HepG2 (cell line): Measurements from ENCODE around the gene ING1. TPM values are rescaled to one million over a fixed set of nuclear protein-coding genes. Genes with fewer than 3 reads are reported as not detected.

Experiments
- ATAC-seq: fragments of 200-7000 bp; cut with Tn5 transposase; 3 replicates; pipeline ENCODE4 v1.9.1; 2020; ENCODE audit warnings: mild to moderate bottlenecking, moderate library complexity
- BruUV-seq: library from RNA; stranded (reverse); fragments of 400-500 nt; replicated peaks from 2 replicates; lab custom pipeline; 2021; lab: Mats Ljungman, UMichigan
- CTCF ChIA-PET: fragments of 300-600 bp; formaldehyde crosslinking; extraction: SDS; loops from one replicate; lab custom pipeline; 2021; ENCODE audit warnings: low total read pairs, inconsistent platforms, low intra/inter-chr PET ratio; lab: Yijun Ruan, JAX
- POLR2A ChIA-PET: fragments of 350-600 bp; sonication (Branson Sonifier 250); formaldehyde crosslinking; loops from one replicate; lab custom pipeline; 2020; ENCODE audit warnings: antibody characterized with exemption, inconsistent platforms; lab: Yijun Ruan, JAX
- DNase-seq: peaks from one replicate; pipeline ENCODE4 v3.0.0-alpha.2; 2015; ENCODE audit warnings: low spot score
- FAIRE-seq: peaks from 3 replicates; lab custom pipeline; 2011; peaks lifted over from hg19 to GRCh38; lab: Jason Lieb, UNC
- H2AFZ ChIP-seq: one replicate; pipeline ENCODE4 v1.6.1; 2011; ENCODE audit warnings: low read length, inconsistent platforms
- H3K27ac ChIP-seq: fragments of 300-600 bp; 3 replicates; pipeline ENCODE4 v1.8.0; 2011; ENCODE audit warnings: mixed run types, mild to moderate bottlenecking, mixed read lengths, low read length, inconsistent platforms; ENCODE audit not compliant: insufficient read depth; ENCODE audit errors: extremely low read length
- H3K27me3 ChIP-seq, 2 experiments: fragments of 200-600 bp in 1 of 2; 2 replicates in 1 of 2; 3 replicates in 1 of 2; pipeline versions ENCODE4 v1.6.0 to v1.8.0; 2011; ENCODE audit warnings: low read length in 2 of 2, mild to moderate bottlenecking in 2 of 2, moderate library complexity in 2 of 2, inconsistent platforms in 1 of 2; ENCODE audit not compliant: insufficient read depth in 2 of 2, control insufficient read depth in 1 of 2
- H3K36me3 ChIP-seq, 2 experiments: fragments of 200-600 bp in 1 of 2; replicated peaks in 1 of 2; 2 replicates in 1 of 2; 3 replicates in 1 of 2; pipeline versions ENCODE4 v1.5.1 to v1.8.0; 2011; ENCODE audit warnings: low read length in 2 of 2, inconsistent platforms in 1 of 2; ENCODE audit not compliant: insufficient read depth in 2 of 2, control insufficient read depth in 1 of 2
- H3K4me1 ChIP-seq: 2 replicates; pipeline ENCODE4 v1.5.1; 2012; ENCODE audit warnings: low read length, inconsistent platforms; ENCODE audit not compliant: insufficient read depth
- H3K4me2 ChIP-seq: 2 replicates; pipeline ENCODE4 v1.6.0; 2011; ENCODE audit warnings: low read depth, low read length, inconsistent platforms
- H3K4me3 ChIP-seq, 3 experiments: fragments of 200-600 bp in 1 of 3; sonication (generic), shearing (Covaris generic) in 1 of 3; replicated peaks in 1 of 3; 2 replicates each; pipeline ENCODE4 v1.5.1; 2011 to 2016; ENCODE audit warnings: low read length in 3 of 3, inconsistent platforms in 2 of 3, low read depth in 2 of 3, mild to moderate bottlenecking in 2 of 3, control low read depth in 1 of 3, mixed read lengths in 1 of 3; ENCODE audit not compliant: insufficient read depth in 1 of 3
- H3K79me2 ChIP-seq: one replicate; pipeline ENCODE4 v1.6.1; 2011; ENCODE audit warnings: low read length, inconsistent platforms; ENCODE audit not compliant: insufficient read depth
- H3K9ac ChIP-seq: 2 replicates; pipeline ENCODE4 v1.6.0; 2011; ENCODE audit warnings: mild to moderate bottlenecking, low read depth, low read length, inconsistent platforms; ENCODE audit not compliant: insufficient read depth
- H3K9me3 ChIP-seq: 2 replicates; pipeline ENCODE4 v1.5.1; 2012; ENCODE audit warnings: mild to moderate bottlenecking, low read length
- H4K20me1 ChIP-seq: 2 replicates; pipeline ENCODE4 v1.6.0; 2011; ENCODE audit warnings: inconsistent platforms, mild to moderate bottlenecking, low read length, moderate library complexity; ENCODE audit not compliant: insufficient read depth
- ARID5B ChIP-seq: IDR thresholded peaks from 2 replicates; pipeline ENCODE4 v1.4.0; 2020; ENCODE audit warnings: mild to moderate bottlenecking, missing genetic modification reagents
- EEA1 ChIP-seq: sonication (generic); formaldehyde crosslinking; IDR thresholded peaks from 2 replicates; pipeline ENCODE4 v1.5.1; 2020; ENCODE audit warnings: mild to moderate bottlenecking, missing genetic modification reagents, borderline replicate concordance
- HNF4G ChIP-seq, 2 experiments: sonication (generic) in 1 of 2; formaldehyde crosslinking in 1 of 2; IDR thresholded peaks; 2 replicates each; pipeline versions ENCODE4 v1.4.0 to v1.6.1; 2011 to 2020; ENCODE audit warnings: borderline replicate concordance in 2 of 2, low read depth in 2 of 2, mild to moderate bottlenecking in 2 of 2, low read length in 1 of 2, missing genetic modification reagents in 1 of 2, moderate library complexity in 1 of 2
- KDM4B ChIP-seq: sonication (generic); formaldehyde crosslinking; IDR thresholded peaks from 2 replicates; pipeline ENCODE4 v1.4.0; 2020; ENCODE audit warnings: missing genetic modification reagents
- NRL ChIP-seq: sonication (generic); formaldehyde crosslinking; IDR thresholded peaks from 2 replicates; pipeline ENCODE4 v1.5.0; 2020; ENCODE audit warnings: missing genetic modification reagents, mild to moderate bottlenecking, moderate library complexity, borderline replicate concordance
- RCOR2 ChIP-seq: IDR thresholded peaks from 2 replicates; pipeline ENCODE4 v1.6.1; 2016; ENCODE audit warnings: missing biosample characterization, missing genetic modification reagents
- RNF219 ChIP-seq: sonication (generic); formaldehyde crosslinking; IDR thresholded peaks from 2 replicates; pipeline ENCODE4 v1.5.0; 2020; ENCODE audit warnings: mild to moderate bottlenecking, missing genetic modification reagents
- SAP130 ChIP-seq: IDR thresholded peaks from 2 replicates; pipeline ENCODE4 v1.6.1; 2016; ENCODE audit warnings: low read depth
- STAT5B ChIP-seq: sonication (generic); formaldehyde crosslinking; IDR thresholded peaks from 2 replicates; pipeline ENCODE4 v1.4.0; 2020; ENCODE audit warnings: missing genetic modification reagents
- STAT6 ChIP-seq: sonication (generic); formaldehyde crosslinking; IDR thresholded peaks from 2 replicates; pipeline ENCODE4 v1.4.0; 2020; ENCODE audit warnings: missing genetic modification reagents, mild to moderate bottlenecking, borderline replicate concordance
- ZNF292 ChIP-seq: sonication (generic); formaldehyde crosslinking; IDR thresholded peaks from 2 replicates; pipeline ENCODE4 v1.8.1; 2022; ENCODE audit warnings: mild to moderate bottlenecking, low read depth, missing genetic modification reagents, borderline replicate concordance
- ZNF558 ChIP-seq: sonication (generic); formaldehyde crosslinking; IDR thresholded peaks from 2 replicates; pipeline ENCODE4 v1.9.0; 2022; ENCODE audit warnings: mild to moderate bottlenecking, missing genetic modification reagents, borderline replicate concordance
- ZNF740 ChIP-seq: sonication (generic); formaldehyde crosslinking; IDR thresholded peaks from 2 replicates; pipeline ENCODE4 v1.4.0; 2020; ENCODE audit warnings: missing genetic modification reagents
- WGBS: methylation state at CpG from one replicate; pipeline ENCODE4 v1.1.6; 2017; ENCODE audit warnings: low lambda C conversion rate; 5-methylcytosine and 5-hydroxymethylcytosine counted together
- in situ Hi-C: cut with HindIII; loops from 2 replicates; pipeline ENCODE4 v1.10.0; 2017; ENCODE audit warnings: low pct_unique_long_range_greater_than_20kb; ENCODE audit not compliant: extremely low pct_ligation_motif_present
- intact Hi-C: fragments of 100-400 bp; cut with micrococcal nuclease; formaldehyde crosslinking; loops from one replicate; pipeline ENCODE4 v1.10.0; 2022; ENCODE audit not compliant: unreplicated experiment
- polyA plus RNA-seq, 8 experiments: library from polyadenylated mRNA; depleted of rRNA in 3 of 8; stranded (reverse) in 7 of 8; unstranded in 1 of 8; fragments of >200 nt; fragmentation: Illumina TruSeq in 4 of 8; extraction: Trizol in 4 of 8; gene quantifications; 2 replicates each; pipeline versions ENCODE4 v1.2.1 to v1.2.3, GENCODE V29; 2011 to 2016; ENCODE audit warnings: low read depth in 4 of 8, missing spikeins in 1 of 8, mixed read lengths in 1 of 8; ENCODE audit not compliant: insufficient read depth in 1 of 8
- total RNA-seq, 5 experiments: library from RNA; depleted of rRNA; stranded (reverse); fragments of >200 nt; fragmentation: Illumina TruSeq; extraction: Trizol; gene quantifications; 2 replicates each; pipeline ENCODE4 v1.2.3, GENCODE V29; 2016; ENCODE audit warnings: low read depth in 1 of 5

The ING1 gene
- total and polyA plus RNA-seq, 2 of the 13 experiments (the other 11 are each of a cell fraction or from before 2014, with no cell fraction given) = 8.1 to 16.1 TPM

- no peak for TF ChIP-seq STAT6 (CRISPR knock-in tag)
- TF ChIP-seq, all 625 proteins: peak for 0
Measured at GRCh38 chr13:110731072-110731471, 17.6 kb downstream of the ING1 start (continued).

GRCh38 chr13:110734561-110734960 lies 21.1 kb downstream of the ING1 start:
- peaks cover 19% of the 10 kb centered on the region for H3K4me1 ChIP-seq
- H4K20me1 ChIP-seq = no peaks in the 10 kb centered on the region
- no peak overlapping the region for H3K27ac ChIP-seq
- no peak overlapping the region for H2AFZ ChIP-seq
- WGBS = 30% methylated on average over 5 of the region's 5 CpGs
- no peak overlapping the region for H3K4me3 ChIP-seq
- in situ Hi-C loops (no loop called here), intact Hi-C loops (no loop called here)
- DNase-seq (peak; percentile 44), FAIRE-seq (no peak), ATAC-seq (peak; percentile 41; the same call in 1 of the 3 replicates)
- H3K36me3 ChIP-seq = no peaks in the 10 kb centered on the region
- H3K27me3 ChIP-seq = no peaks in the 10 kb centered on the region
- CTCF ChIA-PET = no interaction called here
- no peaks in the 10 kb centered on the region for H3K79me2 ChIP-seq
- H3K9me3 ChIP-seq = peaks cover 10% of the 10 kb centered on the region; the same call in 1 of the 2 replicates
- no peak overlapping the region for H3K9ac ChIP-seq
- no TSS peak for BruUV-seq
- POLR2A ChIA-PET = no interaction called here
- no peak overlapping the region; the same call in 1 of the 2 replicates for H3K4me2 ChIP-seq
- TF ChIP-seq ARID5B (CRISPR knock-in tag) = peak; percentile 24; the same call in 1 of the 2 replicates
- TF ChIP-seq ZNF740 (CRISPR knock-in tag) = no peak
- no peak for TF ChIP-seq RNF219
- no peak for TF ChIP-seq STAT5B (CRISPR knock-in tag)
- no peak for TF ChIP-seq SAP130 (CRISPR knock-in tag)
- no peak for TF ChIP-seq KDM4B (CRISPR knock-in tag)
- TF ChIP-seq ZNF292 = no peak
- peak; percentile 45; the same call in 1 of the 2 replicates for TF ChIP-seq RCOR2 (CRISPR knock-in tag)
- no peak for TF ChIP-seq NRL (CRISPR knock-in tag)
- 0 out of 2 replicates have a peak, but pooled peaks have one; percentile 9 for TF ChIP-seq HNF4G (IDR thresholded peaks at IDR 0.05; ENCODE audit: borderline replicate concordance, low read depth, low read length)
- no peak for TF ChIP-seq HNF4G (CRISPR knock-in tag; IDR thresholded peaks at IDR 0.05; ENCODE audit: borderline replicate concordance, low read depth)
- no peak for TF ChIP-seq ZNF558 (CRISPR knock-in tag)
- TF ChIP-seq EEA1 = no peak
